GM12878 (cell line): ENCODE results near the gene CNPY1. TPM values are rescaled to one million over a fixed set of nuclear protein-coding genes. Genes with fewer than 3 reads are reported as not detected.

Source experiments
- ATAC-seq: fragments of 200-7000 bp; cut with Tn5 transposase; 3 replicates; pipeline ENCODE4 v1.9.1; 2020; ENCODE audit warnings: mild to moderate bottlenecking, moderate library complexity
- BruUV-seq: library from RNA; stranded (reverse); fragments of 400-500 nt; replicated peaks from 2 replicates; lab custom pipeline; 2021; lab: Mats Ljungman, UMichigan
- CTCF ChIA-PET: fragments of 300-600 bp; sonication (Branson Sonifier 250); formaldehyde crosslinking; extraction: SDS; loops from one replicate; lab custom pipeline; 2021; ENCODE audit warnings: inconsistent platforms; lab: Yijun Ruan, JAX
- POLR2A ChIA-PET: fragments of 350-600 bp; formaldehyde crosslinking; extraction: SDS; loops from one replicate; lab custom pipeline; 2021; ENCODE audit warnings: inconsistent platforms; lab: Charles Lee
- RAD21 ChIA-PET: fragments of 300-600 bp; sonication (Branson Sonifier 250); formaldehyde crosslinking; loops from one replicate; lab custom pipeline; 2023; ENCODE audit warnings: antibody characterized with exemption; ENCODE audit not compliant: unreplicated experiment; lab: Charles Lee
- SMC1A ChIA-PET: fragments of 300-600 bp; sonication (Branson Sonifier 250); formaldehyde crosslinking; loops from one replicate; lab custom pipeline; 2023; ENCODE audit not compliant: unreplicated experiment, uncharacterized antibody; lab: Charles Lee
- DNase-seq: peaks from one replicate; pipeline ENCODE4 v3.0.0-alpha.2; 2011; ENCODE audit warnings: low read depth, low spot score
- FAIRE-seq: peaks from 3 replicates; lab custom pipeline; 2011; peaks lifted over from hg19 to GRCh38; lab: Jason Lieb, UNC
- H2AFZ ChIP-seq: 2 replicates; pipeline ENCODE4 v1.6.0; 2011; ENCODE audit warnings: low read depth, low read length, control low read depth; ENCODE audit not compliant: control insufficient read depth
- H3K27ac ChIP-seq: 2 replicates; pipeline ENCODE4 v1.5.1; 2011; ENCODE audit warnings: control low read depth; ENCODE audit not compliant: control insufficient read depth, insufficient read depth
- H3K27me3 ChIP-seq, 2 experiments: replicated peaks in 1 of 2; 2 replicates each; pipeline versions ENCODE4 v1.6.0 to v1.6.1; 2011; ENCODE audit warnings: low read length in 1 of 2; ENCODE audit not compliant: control insufficient read depth in 2 of 2, insufficient read depth in 2 of 2
- H3K36me3 ChIP-seq, 2 experiments: 2 replicates each; pipeline ENCODE4 v1.5.1; 2011; ENCODE audit warnings: low read length in 1 of 2; ENCODE audit not compliant: control insufficient read depth in 2 of 2, insufficient read depth in 2 of 2
- H3K4me1 ChIP-seq: 2 replicates; pipeline ENCODE4 v1.6.1; 2011; ENCODE audit warnings: mild to moderate bottlenecking, low read length, moderate library complexity, mixed read lengths; ENCODE audit not compliant: control insufficient read depth, insufficient read depth
- H3K4me2 ChIP-seq: 2 replicates; pipeline ENCODE4 v1.6.0; 2011; ENCODE audit warnings: control low read depth; ENCODE audit not compliant: control insufficient read depth, insufficient read depth
- H3K4me3 ChIP-seq: fragments of 200-600 bp; sonication (generic); 2 replicates; pipeline ENCODE4 v1.5.1; 2016
- H3K79me2 ChIP-seq: 2 replicates; pipeline ENCODE4 v1.6.0; 2011; ENCODE audit warnings: low read length; ENCODE audit not compliant: control insufficient read depth, insufficient read depth
- H3K9ac ChIP-seq: 2 replicates; pipeline ENCODE4 v1.8.0; 2011; ENCODE audit warnings: low read length, control low read depth, mixed read lengths; ENCODE audit not compliant: control insufficient read depth, insufficient read depth
- H3K9me3 ChIP-seq: replicated peaks from 3 replicates; pipeline ENCODE4 v1.5.1; 2011; ENCODE audit warnings: mild to moderate bottlenecking, low read length; ENCODE audit not compliant: control insufficient read depth, insufficient read depth
- H4K20me1 ChIP-seq: 2 replicates; pipeline ENCODE4 v1.6.0; 2011; ENCODE audit not compliant: control insufficient read depth, insufficient read depth
- BCL3 ChIP-seq: IDR thresholded peaks from 2 replicates; pipeline ENCODE4 v1.6.1; 2011; ENCODE audit warnings: borderline replicate concordance, low read depth, mild to moderate bottlenecking, moderate library complexity, low read length; ENCODE audit not compliant: insufficient read depth, poor library complexity, severe bottlenecking
- FOS ChIP-seq: IDR thresholded peaks from 3 replicates; pipeline ENCODE4 v1.6.1; 2011; ENCODE audit warnings: borderline replicate concordance; ENCODE audit not compliant: insufficient read length; ENCODE audit errors: extremely low read depth
- KLF5 ChIP-seq: fragments of 450-650 bp; IDR thresholded peaks from 2 replicates; pipeline ENCODE4 v1.6.1; 2014; ENCODE audit warnings: mild to moderate bottlenecking; ENCODE audit not compliant: partially characterized antibody
- LARP7 ChIP-seq: fragments of 450-650 bp; IDR thresholded peaks from 2 replicates; pipeline ENCODE4 v1.6.1; 2017; ENCODE audit warnings: mild to moderate bottlenecking
- RUNX3 ChIP-seq: IDR thresholded peaks from 2 replicates; pipeline ENCODE4 v1.6.1; 2012; ENCODE audit warnings: low read length, inconsistent platforms
- SUZ12 ChIP-seq: fragments of 200-600 bp; sonication (generic); IDR thresholded peaks from one replicate; pipeline ENCODE4 v1.6.1; 2018; ENCODE audit warnings: antibody characterized with exemption, mild to moderate bottlenecking; ENCODE audit not compliant: unreplicated experiment
- TCF3 ChIP-seq: IDR thresholded peaks from 2 replicates; pipeline ENCODE4 v1.6.1; 2012; ENCODE audit warnings: low read depth, mild to moderate bottlenecking, low read length, borderline replicate concordance; ENCODE audit not compliant: insufficient read depth
- ZNF207 ChIP-seq: fragments of 450-650 bp; IDR thresholded peaks from 2 replicates; pipeline ENCODE4 v1.6.1; 2014; ENCODE audit warnings: antibody characterized with exemption, mild to moderate bottlenecking, borderline replicate concordance
- ZNF384 ChIP-seq: IDR thresholded peaks from 2 replicates; pipeline ENCODE4 v1.6.1; 2012; ENCODE audit warnings: low read depth, mild to moderate bottlenecking, low read length, improper control_type of control experiment, borderline replicate concordance
- WGBS: methylation state at CpG from one replicate; pipeline ENCODE4 v1.1.6; 2016; ENCODE audit warnings: low lambda C conversion rate; ENCODE audit not compliant: insufficient replicate concordance, insufficient coverage; ENCODE audit errors: missing lambda C conversion rate; 5-methylcytosine and 5-hydroxymethylcytosine counted together
- in situ Hi-C: fragments of 300-500 bp; cut with MboI; formaldehyde crosslinking; loops from 9 replicates; pipeline ENCODE4 v1.14.3; 2018; ENCODE audit warnings: mixed read lengths
- intact Hi-C: fragments of 100-400 bp; cut with micrococcal nuclease; formaldehyde crosslinking; loops from one replicate; pipeline ENCODE4 v1.14.2; 2022; ENCODE audit not compliant: unreplicated experiment
- polyA plus RNA-seq, 11 experiments: library from polyadenylated mRNA; depleted of rRNA in 4 of 11; unstranded in 6 of 11; stranded (reverse) in 5 of 11; fragments of >200 nt; fragmentation: Nextera tagmentation in 4 of 11; fragmentation: Illumina TruSeq in 1 of 11; extraction: Ambion mirVana in 4 of 11; extraction: Trizol in 1 of 11; gene quantifications; 1 replicate in 1 of 11; 2 replicates in 10 of 11; pipeline versions ENCODE4 v1.2.1 to v1.2.3, GENCODE V29; 2011 to 2016; ENCODE audit warnings: inconsistent platforms in 2 of 11, missing spikeins in 2 of 11, low read depth in 1 of 11
- total RNA-seq, 4 experiments: library from RNA; depleted of rRNA in 3 of 4; stranded (reverse); fragments of >200 nt in 3 of 4; fragmentation: Illumina TruSeq in 1 of 4; extraction: Trizol in 1 of 4; gene quantifications; 2 replicates each; pipeline versions ENCODE4 v1.2.1 to v1.2.3, GENCODE V29; 2013 to 2021
- TF ChIP-seq, protein P1 (sequence below): fragments of 150-350 bp; IDR thresholded peaks from 2 replicates; pipeline ENCODE4 v1.6.1; 2014; ENCODE audit warnings: mild to moderate bottlenecking, low read depth, low read length

CNPY1 gene
- total and polyA plus RNA-seq, 10 of the 15 experiments (the other 5 are each of a cell fraction or from before 2014, with no cell fraction given), result not detected

DNA sequence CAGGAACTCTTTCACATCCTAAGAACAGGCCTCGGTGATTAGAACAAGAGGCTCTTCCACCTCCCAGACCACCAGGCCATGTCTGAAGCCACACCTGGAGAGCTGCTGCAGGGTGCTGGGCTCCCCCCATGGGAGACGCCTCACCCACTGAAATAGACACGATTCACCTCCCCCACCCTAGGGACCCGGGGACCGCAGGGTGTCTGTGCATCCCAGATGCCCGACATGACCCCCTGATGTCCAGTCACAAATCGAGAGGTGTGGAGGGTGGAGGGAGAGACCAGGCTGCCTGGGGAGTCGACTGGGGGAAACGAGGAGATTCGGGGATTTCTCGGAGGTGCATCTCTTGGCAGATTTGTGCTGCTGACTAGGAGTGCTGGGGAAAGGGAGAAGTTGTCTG lies 31.0 kb downstream of the CNPY1 start (continued):
- TF ChIP-seq FOS (no peak), RUNX3 (no peak)
- TF ChIP-seq, protein P1, sequence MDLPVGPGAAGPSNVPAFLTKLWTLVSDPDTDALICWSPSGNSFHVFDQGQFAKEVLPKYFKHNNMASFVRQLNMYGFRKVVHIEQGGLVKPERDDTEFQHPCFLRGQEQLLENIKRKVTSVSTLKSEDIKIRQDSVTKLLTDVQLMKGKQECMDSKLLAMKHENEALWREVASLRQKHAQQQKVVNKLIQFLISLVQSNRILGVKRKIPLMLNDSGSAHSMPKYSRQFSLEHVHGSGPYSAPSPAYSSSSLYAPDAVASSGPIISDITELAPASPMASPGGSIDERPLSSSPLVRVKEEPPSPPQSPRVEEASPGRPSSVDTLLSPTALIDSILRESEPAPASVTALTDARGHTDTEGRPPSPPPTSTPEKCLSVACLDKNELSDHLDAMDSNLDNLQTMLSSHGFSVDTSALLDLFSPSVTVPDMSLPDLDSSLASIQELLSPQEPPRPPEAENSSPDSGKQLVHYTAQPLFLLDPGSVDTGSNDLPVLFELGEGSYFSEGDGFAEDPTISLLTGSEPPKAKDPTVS, result no peak

- CTCF ChIA-PET, result no interaction called here
- no peak overlapping the region for H2AFZ ChIP-seq
- WGBS, result 47% methylated on average over 8 of the region's 8 CpGs
- intact Hi-C loops, result no loop called here
- H3K9ac ChIP-seq, result no peak overlapping the region
- SMC1A ChIA-PET, result no interaction called here
- no peaks in the 10 kb centered on the region for H3K36me3 ChIP-seq
- RAD21 ChIA-PET, result no interaction called here
- TF ChIP-seq ZNF384 (no peak), KLF5 (no peak), TCF3 (no peak), ZNF207 (no peak), BCL3 (no peak), LARP7 (no peak), SUZ12 (no peak)
- no peaks in the 10 kb centered on the region; the same call in 2 of the 3 replicates for H3K9me3 ChIP-seq
- H4K20me1 ChIP-seq, result no peaks in the 10 kb centered on the region
- H3K27me3 ChIP-seq, result peaks cover 6 to 10% of the 10 kb centered on the region in 2 experiments; a peak in 3 of 4 replicates
- H3K79me2 ChIP-seq, result no peaks in the 10 kb centered on the region
- no TSS peak for BruUV-seq
- DNase-seq, result no peak
- in situ Hi-C loops, result no loop called here
- H3K4me2 ChIP-seq, result no peak overlapping the region
- ATAC-seq, result no peak
- FAIRE-seq, result no peak
- no peak overlapping the region for H3K27ac ChIP-seq
- no peaks in the 10 kb centered on the region for H3K4me1 ChIP-seq
- POLR2A ChIA-PET, result no interaction called here
- H3K4me3 ChIP-seq, result no peak overlapping the region
These were observed 32.1 kb downstream of the CNPY1 start for GRCh38 chr7:155514296-155514695.
